Neutrophil (primary cell): ENCODE data around the gene SDCCAG8.

Experiments used
- H3K27ac ChIP-seq: fragments of 200-600 bp; sonication (generic); 2 replicates; pipeline ENCODE4 v1.5.1; 2016; ENCODE audit warnings: mild to moderate bottlenecking, moderate library complexity
- H3K27me3 ChIP-seq: fragments of 200-600 bp; sonication (generic); 2 replicates; pipeline ENCODE4 v1.6.0; 2016; ENCODE audit warnings: mild to moderate bottlenecking
- H3K36me3 ChIP-seq: fragments of 200-600 bp; sonication (generic); 2 replicates; pipeline ENCODE4 v1.5.1; 2017
- H3K4me1 ChIP-seq, 2 experiments: fragments of 200-600 bp in 1 of 2; sonication (generic) in 1 of 2; 1 replicate in 1 of 2; 2 replicates in 1 of 2; pipeline versions ENCODE4 v1.5.1 to v1.6.1; 2013 to 2016; ENCODE audit warnings: low read depth in 1 of 2, low read length in 1 of 2, mild to moderate bottlenecking in 1 of 2, moderate library complexity in 1 of 2; ENCODE audit not compliant: control insufficient read depth in 1 of 2, insufficient read depth in 1 of 2
- H3K4me3 ChIP-seq, 2 experiments: fragments of 200-600 bp in 1 of 2; sonication (generic) in 1 of 2; 1 replicate in 1 of 2; 2 replicates in 1 of 2; pipeline ENCODE4 v1.5.1; 2013 to 2016; ENCODE audit warnings: low read depth in 1 of 2, low read length in 1 of 2, mild to moderate bottlenecking in 1 of 2, moderate library complexity in 1 of 2
- H3K9me3 ChIP-seq: fragments of 200-600 bp; sonication (generic); 2 replicates; pipeline ENCODE4 v1.5.1; 2016
- TF ChIP-seq, protein P1 (sequence below): fragments of 200-600 bp; sonication (generic); IDR thresholded peaks from 2 replicates; pipeline ENCODE4 v1.5.1; 2016; ENCODE audit warnings: antibody characterized with exemption

SDCCAG8 gene

DNA sequence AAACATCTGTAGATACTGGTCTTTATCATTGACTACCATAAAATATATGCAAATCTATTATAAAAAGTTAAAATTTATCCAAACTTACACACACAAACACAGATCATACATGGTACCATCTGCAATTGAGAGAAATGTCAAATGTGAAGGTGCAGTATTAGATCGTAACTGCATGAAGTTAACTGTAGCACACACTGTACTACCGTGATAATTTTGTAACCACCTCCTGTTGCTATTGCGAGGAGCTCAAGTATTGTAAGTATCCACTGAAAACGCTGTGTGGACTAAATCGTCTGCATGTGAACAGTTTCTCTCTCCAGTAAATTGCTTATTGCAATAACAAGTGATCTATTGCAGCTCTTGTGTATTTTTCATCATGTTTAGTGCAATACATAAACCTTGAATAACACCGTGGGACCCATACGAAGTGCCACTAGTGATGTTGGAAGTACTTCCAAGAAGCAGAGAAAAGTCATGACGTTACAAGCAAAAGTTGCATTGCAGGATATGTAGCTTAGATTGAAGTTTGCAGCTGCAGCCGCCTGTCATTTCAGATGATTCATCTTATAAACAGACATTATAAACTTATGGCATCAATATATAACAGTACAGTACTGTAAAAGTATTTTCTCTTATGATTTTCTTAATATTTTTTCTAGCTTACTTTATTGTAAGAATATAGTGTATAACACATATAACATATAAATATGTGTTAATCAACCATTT is 172.9 kb downstream of the SDCCAG8 start:
- Histone ChIP-seq H3K36me3 (peaks cover 9% of the 10 kb centered on the region), H3K4me3 (no peak overlapping the region), H3K9me3 (no peaks in the 10 kb centered on the region), H3K4me1 (peaks cover 0 to 5% of the 10 kb centered on the region in 2 experiments), H3K27ac (no peak overlapping the region), H3K27me3 (no peaks in the 10 kb centered on the region)
- TF ChIP-seq, protein P1, sequence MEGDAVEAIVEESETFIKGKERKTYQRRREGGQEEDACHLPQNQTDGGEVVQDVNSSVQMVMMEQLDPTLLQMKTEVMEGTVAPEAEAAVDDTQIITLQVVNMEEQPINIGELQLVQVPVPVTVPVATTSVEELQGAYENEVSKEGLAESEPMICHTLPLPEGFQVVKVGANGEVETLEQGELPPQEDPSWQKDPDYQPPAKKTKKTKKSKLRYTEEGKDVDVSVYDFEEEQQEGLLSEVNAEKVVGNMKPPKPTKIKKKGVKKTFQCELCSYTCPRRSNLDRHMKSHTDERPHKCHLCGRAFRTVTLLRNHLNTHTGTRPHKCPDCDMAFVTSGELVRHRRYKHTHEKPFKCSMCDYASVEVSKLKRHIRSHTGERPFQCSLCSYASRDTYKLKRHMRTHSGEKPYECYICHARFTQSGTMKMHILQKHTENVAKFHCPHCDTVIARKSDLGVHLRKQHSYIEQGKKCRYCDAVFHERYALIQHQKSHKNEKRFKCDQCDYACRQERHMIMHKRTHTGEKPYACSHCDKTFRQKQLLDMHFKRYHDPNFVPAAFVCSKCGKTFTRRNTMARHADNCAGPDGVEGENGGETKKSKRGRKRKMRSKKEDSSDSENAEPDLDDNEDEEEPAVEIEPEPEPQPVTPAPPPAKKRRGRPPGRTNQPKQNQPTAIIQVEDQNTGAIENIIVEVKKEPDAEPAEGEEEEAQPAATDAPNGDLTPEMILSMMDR: no peak

DNA sequence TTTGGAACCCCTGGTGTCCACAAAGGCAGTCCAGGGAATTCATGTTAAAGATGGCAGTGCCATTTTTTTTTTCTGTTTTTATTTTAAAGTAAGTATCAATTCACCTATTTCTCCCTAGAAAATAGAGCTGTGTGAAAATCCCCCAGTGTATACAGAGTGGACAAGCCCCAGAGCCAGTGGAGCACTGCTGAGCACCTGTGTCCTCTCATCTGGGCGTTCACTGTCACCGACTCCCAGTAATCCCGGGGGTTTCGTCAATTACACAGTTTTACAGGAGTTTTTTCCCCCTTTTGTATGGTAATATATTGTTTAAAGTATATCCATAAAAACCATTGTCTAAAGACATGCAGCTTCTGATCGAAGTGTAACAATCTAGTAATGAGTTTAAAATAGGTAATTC is 175.8 kb downstream of the SDCCAG8 start:
- TF ChIP-seq, protein P1: no peak
- Histone ChIP-seq H3K27me3 (no peaks in the 10 kb centered on the region), H3K27ac (no peak overlapping the region), H3K9me3 (no peaks in the 10 kb centered on the region), H3K36me3 (peaks cover 9% of the 10 kb centered on the region), H3K4me3 (no peak overlapping the region), H3K4me1 (peaks cover 0 to 5% of the 10 kb centered on the region in 2 experiments)

DNA sequence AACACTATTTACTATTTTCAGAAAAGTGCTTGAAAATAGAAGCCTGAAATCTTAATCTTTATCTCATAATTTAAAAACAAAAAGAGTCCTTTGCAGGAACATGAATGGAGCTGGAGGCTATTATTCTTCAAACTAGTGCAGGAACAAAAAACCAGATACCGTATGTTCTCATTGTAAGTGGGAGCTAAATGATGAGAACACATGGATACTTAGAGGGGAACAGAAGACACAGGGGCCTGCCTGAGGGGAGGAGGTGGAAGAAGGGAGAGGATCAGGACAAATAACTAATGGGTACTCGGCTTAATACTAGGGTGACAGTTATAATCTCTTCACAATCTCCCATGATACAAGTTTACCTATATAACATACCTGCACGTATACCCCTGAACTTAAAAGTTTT is 176.3 kb downstream of the SDCCAG8 start:
- Histone ChIP-seq H3K4me1 (peaks cover 0 to 5% of the 10 kb centered on the region in 2 experiments), H3K27me3 (no peaks in the 10 kb centered on the region), H3K4me3 (no peak overlapping the region), H3K36me3 (peaks cover 9% of the 10 kb centered on the region), H3K9me3 (no peaks in the 10 kb centered on the region), H3K27ac (no peak overlapping the region)
- TF ChIP-seq, protein P1: no peak

DNA sequence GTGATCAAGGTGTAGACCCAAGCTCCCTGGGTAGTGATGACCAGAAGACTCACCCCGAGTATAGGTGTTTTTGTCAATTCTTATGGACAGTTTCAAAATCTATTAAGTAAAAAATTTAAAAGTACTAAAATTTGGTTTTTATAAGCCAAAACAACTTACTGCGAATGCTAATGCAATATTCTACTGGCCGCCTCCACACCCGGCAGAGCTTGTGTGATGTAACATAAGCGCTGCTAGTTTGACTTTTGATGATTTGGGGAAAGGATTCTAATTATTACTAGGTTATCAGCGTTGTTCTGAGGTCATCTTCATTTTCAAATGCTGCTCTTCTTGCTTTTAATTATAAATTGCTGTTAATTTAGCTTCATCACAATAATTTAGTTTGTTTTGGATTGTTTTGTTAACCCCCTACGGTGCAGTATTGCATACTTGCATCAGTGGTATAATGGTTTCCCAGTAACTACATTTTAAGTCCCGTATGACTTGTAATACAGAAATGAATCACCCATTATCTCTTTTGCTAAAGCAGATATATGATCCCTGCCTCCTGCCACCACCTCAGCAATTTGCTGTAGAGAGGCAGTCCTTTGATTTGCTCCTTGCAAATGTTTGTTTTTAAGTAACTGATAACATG is 178.0 kb downstream of the SDCCAG8 start:
- H3K27ac ChIP-seq: no peak overlapping the region
- no peaks in the 10 kb centered on the region for H3K27me3 ChIP-seq
- H3K4me3 ChIP-seq: no peak overlapping the region
- no peaks in the 10 kb centered on the region for H3K36me3 ChIP-seq
- H3K9me3 ChIP-seq: no peaks in the 10 kb centered on the region
- TF ChIP-seq, protein P1: no peak
- H3K4me1 ChIP-seq: peaks cover 8 to 10% of the 10 kb centered on the region in 2 experiments

DNA sequence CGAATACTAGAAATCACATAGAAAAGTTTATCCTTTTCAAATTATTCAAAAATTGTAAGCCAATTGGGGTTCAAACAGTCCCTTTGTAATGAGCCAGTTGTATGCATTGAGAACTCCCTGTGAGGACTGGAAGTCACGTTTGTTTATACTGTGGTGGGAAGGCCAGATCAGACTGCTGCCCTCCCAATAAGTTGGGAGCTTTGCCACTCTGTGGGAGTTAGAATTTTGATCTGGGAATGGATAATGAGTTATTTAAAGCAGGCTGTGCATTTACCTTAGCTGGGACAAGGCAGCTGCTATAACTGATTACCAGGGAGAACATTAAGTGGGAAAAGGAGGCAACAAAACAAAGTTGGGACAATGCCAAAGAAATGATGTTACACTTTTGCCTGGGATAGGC is 178.8 kb downstream of the SDCCAG8 start:
- H3K36me3 ChIP-seq: no peaks in the 10 kb centered on the region
- peaks cover 8 to 10% of the 10 kb centered on the region in 2 experiments for H3K4me1 ChIP-seq
- no peaks in the 10 kb centered on the region for H3K9me3 ChIP-seq
- no peak overlapping the region for H3K4me3 ChIP-seq
- no peak overlapping the region for H3K27ac ChIP-seq
- TF ChIP-seq, protein P1: no peak
- no peaks in the 10 kb centered on the region for H3K27me3 ChIP-seq
